Stimulated activated CD8-positive, alpha-beta memory T cell treated with anti-CD3 and anti-CD28 coated beads, Interleukin-15, amount 100 ng/mL, for 4 hours (primary cell): ENCODE measurements around the gene ZNF598.
"Not testable (repeated sequence)": the region's sequence is repeated elsewhere in the genome, so short reads cannot be mapped to it uniquely, and the experiment has no call there.

Source experiments
- DNase-seq, 2 donors: peaks; one replicate each; pipeline ENCODE4 v3.0.0-alpha.2; 2020; ENCODE audit warnings: low read depth in 2 of 2

ZNF598 gene

GRCh38 chr16:2027024-2028010, 17.7 kb upstream of the ZNF598 start:
- DNase-seq, result no peak

GRCh38 chr16:2026461-2027023, 16.9 kb upstream of the ZNF598 start, which contains the start of gene NHERF2:
Gene NHERF2, plus strand, starts transcription at chr16:2026902. Its CDS starts 104 bp downstream, at chr16:2027006.
- no peak for DNase-seq

- no peak for DNase-seq
Measured at GRCh38 chr16:2025878-2026460, 16.3 kb upstream of the ZNF598 start.

- no peak for DNase-seq
Measured at GRCh38 chr16:2025251-2025650, 15.6 kb upstream of the ZNF598 start.

GRCh38 chr16:2024032-2024420, 14.4 kb upstream of the ZNF598 start:
- no peak for DNase-seq

- DNase-seq, result peak; percentile 86 to 89
Measured at GRCh38 chr16:2023092-2024031, 13.7 kb upstream of the ZNF598 start.

- DNase-seq, result no peak
Measured at GRCh38 chr16:2022723-2023091, 13.1 kb upstream of the ZNF598 start.

GRCh38 chr16:2019921-2020831, 10.6 kb upstream of the ZNF598 start:
- no peak for DNase-seq

GRCh38 chr16:2019518-2019920, 9.9 kb upstream of the ZNF598 start, which contains the start of gene NPW:
Gene NPW, plus strand, starts transcription at chr16:2019785.
- DNase-seq, result no peak

- DNase-seq, result no peak
Measured at GRCh38 chr16:2016407-2016922, 6.8 kb upstream of the ZNF598 start.

GRCh38 chr16:2015947-2016208, 6.3 kb upstream of the ZNF598 start:
- DNase-seq, result no peak

- no peak for DNase-seq
Measured at GRCh38 chr16:2015117-2015946, 5.7 kb upstream of the ZNF598 start.

GRCh38 chr16:2013527-2013926, 3.9 kb upstream of the ZNF598 start:
- no peak for DNase-seq

- not testable (repeated sequence) for DNase-seq
Measured at GRCh38 chr16:2011726-2012125, 2.1 kb upstream of the ZNF598 start.

- DNase-seq, result no peak
Measured at GRCh38 chr16:2009164-2009711, 383 bp downstream of the ZNF598 start.

GRCh38 chr16:2008631-2009163, 924 bp downstream of the ZNF598 start:
- DNase-seq, result no peak

GRCh38 chr16:2008009-2008526, 1.6 kb downstream of the ZNF598 start:
- no peak for DNase-seq

- no peak for DNase-seq
Measured at GRCh38 chr16:2007081-2007836, 2.4 kb downstream of the ZNF598 start.
